Activated CD8-positive, alpha-beta T cell treated with anti-CD3 and anti-CD28 coated beads for 36 hours (primary cell): Measurements from ENCODE around the gene SLMAP. TPM values are rescaled to one million over a fixed set of nuclear protein-coding genes. Genes with fewer than 3 reads are reported as not detected.

Experiments used
- ATAC-seq: fragments of 200-7000 bp; cut with Tn5 transposase; one replicate; pipeline ENCODE4 v1.10.0; 2021; ENCODE audit warnings: mild to moderate bottlenecking, moderate library complexity
- CTCF ChIA-PET: fragments of 350-600 bp; sonication (Branson Sonifier 250); formaldehyde crosslinking; loops from one replicate; lab custom pipeline; 2021; ENCODE audit warnings: antibody characterized with exemption; lab: Charles Lee
- POLR2A ChIA-PET: fragments of 350-600 bp; sonication (Branson Sonifier 250); formaldehyde crosslinking; loops from one replicate; lab custom pipeline; 2021; ENCODE audit warnings: antibody characterized with exemption; lab: Charles Lee
- DNase-seq: peaks from one replicate; pipeline ENCODE4 v3.0.0-alpha.2; 2020
- H3K27ac Mint-ChIP-seq: one replicate; pipeline ENCODE4 v1.8.0; 2021; ENCODE audit warnings: mild to moderate bottlenecking, mixed read lengths
- H3K27me3 Mint-ChIP-seq: one replicate; pipeline ENCODE4 v1.8.0; 2021; ENCODE audit warnings: mixed read lengths
- H3K36me3 Mint-ChIP-seq: one replicate; pipeline ENCODE4 v1.8.0; 2021; ENCODE audit warnings: low read depth, mixed read lengths
- H3K4me1 Mint-ChIP-seq: one replicate; pipeline ENCODE4 v1.8.0; 2021; ENCODE audit warnings: low read depth, mixed read lengths
- H3K4me3 Mint-ChIP-seq: one replicate; pipeline ENCODE4 v1.8.0; 2021; ENCODE audit warnings: mild to moderate bottlenecking, moderate library complexity, mixed read lengths
- H3K9me3 Mint-ChIP-seq: one replicate; pipeline ENCODE4 v1.8.0; 2021; ENCODE audit warnings: mixed read lengths
- intact Hi-C: fragments of 100-400 bp; cut with micrococcal nuclease; formaldehyde crosslinking; loops from one replicate; pipeline ENCODE4 v1.10.0; 2022
- total RNA-seq, 2 experiments: library from RNA; stranded (reverse); gene quantifications; one replicate each; pipeline ENCODE4 v1.2.3, GENCODE V29; 2021
- TF ChIP-seq, protein P1 (sequence below): fragments of 200-600 bp; IDR thresholded peaks from one replicate; pipeline ENCODE4 v1.8.0; 2022; ENCODE audit warnings: antibody characterized with exemption, mild to moderate bottlenecking

SLMAP gene
- total RNA-seq, 2 experiments from 2014 or later = 45.8 to 47.3 TPM

DNA sequence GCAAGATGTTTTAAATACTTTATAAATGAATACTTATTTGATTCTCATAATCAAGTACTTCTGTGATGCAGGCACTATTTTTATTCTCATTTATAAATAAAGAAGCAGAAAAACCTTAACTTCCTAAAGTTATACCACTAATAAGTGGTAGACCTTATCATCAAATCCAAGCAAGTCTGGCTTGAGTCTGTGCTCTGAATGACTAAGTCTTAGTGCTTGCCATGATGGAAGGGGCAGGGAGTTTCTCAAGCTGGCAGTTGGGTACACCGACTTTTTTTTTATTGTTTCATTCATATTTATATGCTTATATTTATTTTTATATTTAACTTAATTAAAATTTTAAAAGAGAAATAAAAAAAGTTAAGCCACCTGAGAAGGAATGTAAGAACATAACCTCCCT, 23.6 kb downstream of the SLMAP start:
- POLR2A ChIA-PET = no interaction called here
- H3K36me3 Mint-ChIP-seq = peaks cover 4% of the 10 kb centered on the region
- no peak overlapping the region for H3K27ac Mint-ChIP-seq
- intact Hi-C loops = no loop called here
- H3K27me3 Mint-ChIP-seq = no peaks in the 10 kb centered on the region
- H3K4me1 Mint-ChIP-seq = peaks cover 34% of the 10 kb centered on the region
- H3K9me3 Mint-ChIP-seq = no peaks in the 10 kb centered on the region
- DNase-seq (no peak), ATAC-seq (no peak)
- TF ChIP-seq, protein P1, sequence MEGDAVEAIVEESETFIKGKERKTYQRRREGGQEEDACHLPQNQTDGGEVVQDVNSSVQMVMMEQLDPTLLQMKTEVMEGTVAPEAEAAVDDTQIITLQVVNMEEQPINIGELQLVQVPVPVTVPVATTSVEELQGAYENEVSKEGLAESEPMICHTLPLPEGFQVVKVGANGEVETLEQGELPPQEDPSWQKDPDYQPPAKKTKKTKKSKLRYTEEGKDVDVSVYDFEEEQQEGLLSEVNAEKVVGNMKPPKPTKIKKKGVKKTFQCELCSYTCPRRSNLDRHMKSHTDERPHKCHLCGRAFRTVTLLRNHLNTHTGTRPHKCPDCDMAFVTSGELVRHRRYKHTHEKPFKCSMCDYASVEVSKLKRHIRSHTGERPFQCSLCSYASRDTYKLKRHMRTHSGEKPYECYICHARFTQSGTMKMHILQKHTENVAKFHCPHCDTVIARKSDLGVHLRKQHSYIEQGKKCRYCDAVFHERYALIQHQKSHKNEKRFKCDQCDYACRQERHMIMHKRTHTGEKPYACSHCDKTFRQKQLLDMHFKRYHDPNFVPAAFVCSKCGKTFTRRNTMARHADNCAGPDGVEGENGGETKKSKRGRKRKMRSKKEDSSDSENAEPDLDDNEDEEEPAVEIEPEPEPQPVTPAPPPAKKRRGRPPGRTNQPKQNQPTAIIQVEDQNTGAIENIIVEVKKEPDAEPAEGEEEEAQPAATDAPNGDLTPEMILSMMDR = no peak
- H3K4me3 Mint-ChIP-seq = no peak overlapping the region
- CTCF ChIA-PET = no interaction called here

DNA sequence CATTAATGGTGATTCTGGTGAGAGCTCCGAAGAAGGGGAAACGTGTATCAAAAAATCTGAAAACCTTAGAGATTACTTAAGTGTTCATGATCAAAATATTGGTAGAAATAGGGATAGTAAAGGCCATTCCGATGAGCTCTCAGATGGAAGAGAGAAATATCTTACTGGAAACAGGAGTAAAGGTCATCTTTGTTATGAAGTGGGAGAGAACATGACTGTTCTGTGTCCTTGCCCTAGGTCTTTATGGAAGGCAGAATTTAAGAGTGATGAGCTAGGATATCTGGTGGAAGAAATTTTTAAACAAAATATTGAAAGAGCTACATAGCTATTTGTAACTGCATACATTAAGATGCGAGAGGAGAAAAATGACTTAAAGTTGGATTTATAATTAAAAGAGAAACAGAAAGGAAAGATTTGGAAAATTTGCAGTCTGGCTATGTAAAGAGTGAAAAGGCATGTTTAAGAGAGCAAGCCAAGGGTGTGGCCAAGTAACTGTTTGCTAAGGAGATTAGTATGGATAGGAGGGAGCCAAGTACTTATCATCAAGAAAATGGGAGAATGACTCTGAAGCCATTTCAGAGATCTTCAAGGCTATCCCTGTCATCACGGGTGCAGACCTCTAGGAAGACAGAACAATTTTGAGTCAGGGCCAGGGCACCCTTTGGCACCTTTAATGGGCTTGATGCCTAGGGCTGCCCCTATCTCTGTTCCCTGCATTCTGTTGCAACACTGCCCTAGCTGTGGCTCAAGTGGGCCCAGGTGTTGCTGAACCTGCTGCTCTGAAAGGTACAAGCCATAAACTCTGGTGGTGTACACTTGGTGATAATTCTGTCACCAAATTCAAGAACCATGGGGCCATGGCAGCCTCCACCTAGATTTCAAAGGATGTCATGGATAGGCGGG, 27.3 kb downstream of the SLMAP start:
- no peak for DNase-seq
- ATAC-seq = no peak
- ChIA-PET CTCF (interaction anchor here (1.4 kb wide), 1 partner anchor 11 kb away, joined by 5 read pairs; no protein-coding TSS in a partner anchor), POLR2A (interaction anchor here (1.0 kb wide), 1 partner anchor 11 kb away, joined by 3 read pairs; no protein-coding TSS in a partner anchor)
- H3K27ac Mint-ChIP-seq = no peak overlapping the region
- H3K9me3 Mint-ChIP-seq = no peaks in the 10 kb centered on the region
- H3K36me3 Mint-ChIP-seq = peaks cover 2% of the 10 kb centered on the region
- intact Hi-C loops = no loop called here
- H3K4me3 Mint-ChIP-seq = no peak overlapping the region
- H3K27me3 Mint-ChIP-seq = no peaks in the 10 kb centered on the region
- TF ChIP-seq, protein P1 = no peak
- peaks cover 30% of the 10 kb centered on the region for H3K4me1 Mint-ChIP-seq

DNA sequence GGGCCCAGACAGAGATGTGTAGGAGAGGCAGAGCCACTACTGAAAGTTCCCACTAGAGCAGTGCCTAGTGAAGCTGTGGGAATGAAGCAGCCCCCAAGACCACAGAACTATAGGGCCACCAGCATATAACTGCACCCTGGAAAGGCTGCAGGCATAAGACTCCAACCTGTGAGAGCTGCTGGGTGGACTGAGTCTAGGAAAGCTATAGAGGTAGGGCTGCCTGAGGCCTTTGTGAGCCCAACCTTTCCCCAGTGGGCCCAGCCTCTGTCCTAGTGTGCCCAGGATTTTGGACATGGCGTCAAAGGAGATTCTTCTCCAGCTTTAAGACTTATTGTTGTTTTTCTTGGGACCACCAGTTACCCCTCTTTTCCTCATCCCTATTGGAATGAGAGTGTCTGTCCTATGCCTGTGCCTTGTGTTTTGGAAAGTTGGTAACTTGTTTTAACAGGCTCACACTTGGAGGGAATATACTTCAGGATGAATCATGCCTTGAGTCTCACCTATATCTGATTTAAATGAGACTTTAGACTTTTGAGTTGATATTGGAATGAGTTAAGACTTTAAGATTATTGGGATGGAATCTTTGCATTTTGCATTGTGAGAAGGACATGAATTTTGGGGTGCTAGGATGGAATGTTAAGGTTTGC, 28.1 kb downstream of the SLMAP start:
- peaks cover 25% of the 10 kb centered on the region for H3K4me1 Mint-ChIP-seq
- ChIA-PET CTCF (interaction anchor here (1.4 kb wide), 1 partner anchor 12 kb away, joined by 5 read pairs; no protein-coding TSS in a partner anchor), POLR2A (no interaction called here)
- ATAC-seq (no peak), DNase-seq (no peak)
- TF ChIP-seq, protein P1 = no peak
- no peak overlapping the region for H3K27ac Mint-ChIP-seq
- H3K4me3 Mint-ChIP-seq = no peak overlapping the region
- no peaks in the 10 kb centered on the region for H3K27me3 Mint-ChIP-seq
- H3K36me3 Mint-ChIP-seq = peaks cover 2% of the 10 kb centered on the region
- no peaks in the 10 kb centered on the region for H3K9me3 Mint-ChIP-seq
- intact Hi-C loops = no loop called here

DNA sequence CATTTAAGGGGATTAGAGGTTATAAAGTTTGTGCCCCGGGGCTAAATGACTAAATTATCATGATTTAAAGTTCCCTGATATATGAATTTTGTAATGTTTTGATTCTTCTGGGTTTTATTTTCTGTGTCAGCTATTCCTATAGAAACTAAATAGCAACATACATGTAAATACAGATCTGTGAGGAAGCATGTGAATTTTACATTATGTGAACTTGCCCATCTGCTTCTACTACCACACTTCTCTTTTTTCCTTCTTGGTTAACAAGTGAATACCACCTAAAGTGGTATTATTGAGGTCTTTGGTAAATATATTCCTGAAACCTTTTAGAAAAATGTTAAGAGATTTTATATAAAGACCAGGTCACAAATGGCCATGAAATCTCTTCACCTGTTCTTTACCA, 29.3 kb downstream of the SLMAP start:
- no peak overlapping the region for H3K27ac Mint-ChIP-seq
- DNase-seq (no peak), ATAC-seq (no peak)
- intact Hi-C loops = no loop called here
- H3K36me3 Mint-ChIP-seq = peaks cover 2% of the 10 kb centered on the region
- peaks cover 25% of the 10 kb centered on the region for H3K4me1 Mint-ChIP-seq
- TF ChIP-seq, protein P1 = no peak
- no peaks in the 10 kb centered on the region for H3K27me3 Mint-ChIP-seq
- CTCF ChIA-PET = interaction anchor here (1.0 to 2.6 kb wide), 2 partner anchors 18 to 32 kb away, joined by 3 to 5 read pairs; no protein-coding TSS in a partner anchor
- H3K4me3 Mint-ChIP-seq = no peak overlapping the region
- POLR2A ChIA-PET = interaction anchor here (0.7 kb wide), 1 partner anchor 43 kb away, joined by 3 read pairs; no protein-coding TSS in a partner anchor
- no peaks in the 10 kb centered on the region for H3K9me3 Mint-ChIP-seq
